Cardiac fibroblast (primary cell): ENCODE measurements around the gene CHST10.
"Not testable (repeated sequence)": the region's sequence is repeated elsewhere in the genome, so short reads cannot be mapped to it uniquely, and the experiment has no call there.

Source experiments
- DNase-seq, 2 donors: peaks; one replicate each; pipeline versions ENCODE4 v3.0.0 to v3.0.0-alpha.2; 2010; ENCODE audit warnings: low read depth in 2 of 2
- H3K4me3 ChIP-seq, 2 donors: replicated peaks in 1 of 2; 1 replicate in 1 of 2; 2 replicates in 1 of 2; pipeline ENCODE4 v1.5.1; 2011; ENCODE audit warnings: low read depth in 2 of 2, low read length in 2 of 2, mild to moderate bottlenecking in 2 of 2, moderate library complexity in 1 of 2
- TF ChIP-seq, protein P1 (sequence below): IDR thresholded peaks from one replicate; pipeline ENCODE4 v1.5.1; 2011; ENCODE audit warnings: low read depth, mild to moderate bottlenecking, low read length, inconsistent platforms

Gene CHST10, protein sequence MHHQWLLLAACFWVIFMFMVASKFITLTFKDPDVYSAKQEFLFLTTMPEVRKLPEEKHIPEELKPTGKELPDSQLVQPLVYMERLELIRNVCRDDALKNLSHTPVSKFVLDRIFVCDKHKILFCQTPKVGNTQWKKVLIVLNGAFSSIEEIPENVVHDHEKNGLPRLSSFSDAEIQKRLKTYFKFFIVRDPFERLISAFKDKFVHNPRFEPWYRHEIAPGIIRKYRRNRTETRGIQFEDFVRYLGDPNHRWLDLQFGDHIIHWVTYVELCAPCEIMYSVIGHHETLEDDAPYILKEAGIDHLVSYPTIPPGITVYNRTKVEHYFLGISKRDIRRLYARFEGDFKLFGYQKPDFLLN

DNA sequence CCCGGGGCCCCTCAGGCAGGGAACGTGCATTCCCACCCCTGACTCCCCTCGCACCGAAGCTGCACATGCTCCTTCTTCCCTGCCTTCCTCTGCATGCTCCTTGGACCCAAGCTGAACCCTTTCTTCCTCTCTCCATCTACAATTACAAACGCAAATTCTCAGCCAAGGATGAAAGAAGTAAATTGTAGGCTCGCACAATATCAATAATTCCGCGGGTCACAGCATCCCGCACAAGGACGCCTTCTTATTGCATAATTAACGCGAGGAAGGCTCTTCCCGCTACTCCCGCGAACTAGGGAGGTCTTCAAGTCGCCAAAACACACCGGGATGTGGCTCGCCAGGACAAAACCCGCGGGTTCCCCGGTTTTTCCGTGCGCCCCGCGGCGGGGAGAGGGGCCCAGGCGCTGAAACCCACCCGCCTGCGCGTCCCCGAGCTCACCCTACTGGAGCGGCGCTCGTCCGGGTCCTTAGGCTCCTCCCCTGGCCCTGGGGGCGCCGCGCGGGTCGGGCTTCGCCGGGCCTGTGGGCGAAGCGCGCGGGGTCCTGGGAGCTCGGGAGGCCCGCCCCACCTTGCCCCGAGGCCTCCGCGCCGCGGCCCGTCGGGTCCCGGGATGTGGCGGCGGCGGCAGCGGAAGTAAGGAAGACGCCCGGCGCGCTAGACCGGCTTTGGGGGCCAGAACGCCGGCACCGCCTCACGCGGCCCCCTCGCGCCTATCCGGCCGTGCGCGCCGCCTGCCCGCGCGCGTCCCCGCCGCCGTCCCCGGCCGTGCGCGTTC, at the start of gene CHST10:
Gene CHST10, minus strand, starts transcription at position 734 of the 776 bp plus-strand sequence. CDS start 10,993 bp downstream, outside the sequence.
- TF ChIP-seq, protein P1, sequence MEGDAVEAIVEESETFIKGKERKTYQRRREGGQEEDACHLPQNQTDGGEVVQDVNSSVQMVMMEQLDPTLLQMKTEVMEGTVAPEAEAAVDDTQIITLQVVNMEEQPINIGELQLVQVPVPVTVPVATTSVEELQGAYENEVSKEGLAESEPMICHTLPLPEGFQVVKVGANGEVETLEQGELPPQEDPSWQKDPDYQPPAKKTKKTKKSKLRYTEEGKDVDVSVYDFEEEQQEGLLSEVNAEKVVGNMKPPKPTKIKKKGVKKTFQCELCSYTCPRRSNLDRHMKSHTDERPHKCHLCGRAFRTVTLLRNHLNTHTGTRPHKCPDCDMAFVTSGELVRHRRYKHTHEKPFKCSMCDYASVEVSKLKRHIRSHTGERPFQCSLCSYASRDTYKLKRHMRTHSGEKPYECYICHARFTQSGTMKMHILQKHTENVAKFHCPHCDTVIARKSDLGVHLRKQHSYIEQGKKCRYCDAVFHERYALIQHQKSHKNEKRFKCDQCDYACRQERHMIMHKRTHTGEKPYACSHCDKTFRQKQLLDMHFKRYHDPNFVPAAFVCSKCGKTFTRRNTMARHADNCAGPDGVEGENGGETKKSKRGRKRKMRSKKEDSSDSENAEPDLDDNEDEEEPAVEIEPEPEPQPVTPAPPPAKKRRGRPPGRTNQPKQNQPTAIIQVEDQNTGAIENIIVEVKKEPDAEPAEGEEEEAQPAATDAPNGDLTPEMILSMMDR: no peak
- H3K4me3 ChIP-seq: peak within 1 kb of the TSS; percentile 79 to 83
- DNase-seq: peak; percentile 52 to 60

DNA sequence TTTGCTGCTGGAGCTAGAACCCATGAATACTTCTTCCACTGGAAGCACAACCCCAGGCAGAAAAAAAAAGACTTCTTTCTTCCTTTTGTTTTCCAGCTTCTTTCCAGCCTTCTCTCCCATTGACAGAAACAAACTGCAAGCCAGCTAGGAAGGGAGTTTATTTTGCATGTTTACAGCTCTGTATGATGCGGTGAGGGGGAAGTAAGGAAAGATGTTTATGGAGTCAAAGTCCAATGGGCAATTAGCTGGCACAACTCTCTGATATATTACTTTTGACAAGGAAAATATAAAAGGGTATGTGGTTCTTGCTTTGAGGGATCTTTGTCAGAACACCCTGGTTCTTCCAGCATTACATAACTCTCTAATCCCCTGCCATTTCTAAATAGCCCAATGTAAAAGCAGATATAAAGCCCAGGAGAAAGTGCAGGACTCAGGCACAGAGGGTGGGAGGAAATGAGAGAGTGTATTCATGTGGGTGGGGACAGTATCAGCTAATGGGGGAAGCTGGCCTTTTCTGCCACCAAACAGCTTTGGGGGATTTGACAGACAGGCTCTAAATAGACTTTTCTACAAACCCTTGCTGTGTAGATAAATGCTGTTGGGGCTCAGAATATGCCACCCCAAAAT, 43.5 kb upstream of the CHST10 start:
- no peak for DNase-seq
- TF ChIP-seq, protein P1: no peak
- H3K4me3 ChIP-seq: no peak overlapping the region

DNA sequence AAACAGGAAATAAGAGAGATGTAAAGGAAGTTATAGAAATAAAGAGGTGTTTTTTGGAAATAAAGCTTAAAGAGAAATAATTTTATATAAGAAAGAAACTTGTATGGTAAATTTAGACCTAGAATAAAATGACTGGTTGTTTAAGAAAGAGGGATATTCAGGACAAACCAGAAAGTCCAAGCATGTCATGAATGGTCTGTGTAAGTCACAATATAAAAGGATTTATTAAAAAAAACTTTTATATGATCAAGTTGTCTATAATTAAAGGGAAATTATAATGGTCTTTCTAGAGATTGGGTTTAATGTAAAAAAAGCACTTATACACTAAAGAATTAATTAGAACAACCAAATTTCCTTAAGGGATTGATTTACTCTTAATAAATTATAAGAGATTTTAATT, 38.9 kb upstream of the CHST10 start:
- not testable (repeated sequence) for H3K4me3 ChIP-seq
- peak in 1 of 2 donors; percentile 6 for DNase-seq

DNA sequence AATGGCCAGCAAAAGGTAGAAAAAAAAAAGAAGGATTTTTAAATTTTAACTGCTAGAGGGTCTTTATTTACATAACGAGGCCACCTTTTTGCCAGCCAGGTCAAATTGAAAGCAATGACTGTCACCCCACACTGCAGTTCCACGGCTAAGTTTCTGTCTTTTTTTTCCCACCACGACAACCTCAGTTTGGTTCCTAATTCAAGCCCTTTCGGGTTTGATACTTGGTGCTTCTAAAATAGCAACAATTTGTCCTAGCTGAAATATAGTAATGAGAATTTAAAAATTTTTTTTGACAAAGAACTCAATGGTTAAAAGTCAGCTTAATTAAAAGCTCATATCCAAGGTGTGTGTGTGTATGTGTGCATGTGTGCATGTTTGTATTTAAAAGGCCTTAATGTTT, 36.4 kb upstream of the CHST10 start:
- TF ChIP-seq, protein P1: no peak
- DNase-seq: no peak
- no peak overlapping the region for H3K4me3 ChIP-seq

DNA sequence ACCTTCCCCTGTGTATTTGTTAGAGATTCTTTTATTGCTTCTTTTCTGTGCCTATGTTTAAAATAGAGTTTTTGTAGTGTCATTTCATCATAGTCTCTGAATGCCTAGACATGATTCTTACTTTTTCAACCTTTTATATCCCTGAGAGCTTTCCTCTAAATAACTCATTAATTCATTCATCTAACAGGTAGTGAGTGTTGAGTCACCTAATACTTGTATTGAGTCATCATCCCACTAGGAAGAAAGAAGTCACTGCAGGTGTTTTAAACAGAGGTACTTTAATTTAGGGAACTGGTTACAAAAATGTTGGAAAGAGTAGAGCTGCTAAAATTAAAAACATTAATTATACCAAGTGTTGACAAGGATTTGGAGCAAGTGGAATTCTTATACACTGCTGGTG, 34.3 kb upstream of the CHST10 start:
- no peak for DNase-seq
- TF ChIP-seq, protein P1: no peak
- no peak overlapping the region for H3K4me3 ChIP-seq

DNA sequence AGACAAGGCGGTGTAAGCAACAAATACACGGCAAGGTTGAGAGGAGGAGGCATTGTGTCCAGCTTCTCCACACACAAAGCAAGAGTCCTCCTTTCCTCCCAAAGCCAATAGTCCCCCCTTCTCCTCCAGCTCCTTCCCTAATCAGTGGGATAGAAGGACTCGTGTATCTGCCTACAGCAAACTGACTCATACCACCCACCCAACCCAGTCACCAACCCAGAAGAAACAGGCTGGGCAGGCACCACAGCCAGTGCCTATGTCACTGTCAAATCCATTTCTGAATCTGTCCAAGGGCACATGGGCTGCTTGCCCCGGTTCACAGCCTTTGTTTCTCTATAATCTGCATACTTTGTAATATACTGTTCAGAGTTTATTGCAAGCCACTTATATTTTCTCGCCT, 33.6 kb upstream of the CHST10 start:
- TF ChIP-seq, protein P1: no peak
- no peak overlapping the region for H3K4me3 ChIP-seq
- no peak for DNase-seq

DNA sequence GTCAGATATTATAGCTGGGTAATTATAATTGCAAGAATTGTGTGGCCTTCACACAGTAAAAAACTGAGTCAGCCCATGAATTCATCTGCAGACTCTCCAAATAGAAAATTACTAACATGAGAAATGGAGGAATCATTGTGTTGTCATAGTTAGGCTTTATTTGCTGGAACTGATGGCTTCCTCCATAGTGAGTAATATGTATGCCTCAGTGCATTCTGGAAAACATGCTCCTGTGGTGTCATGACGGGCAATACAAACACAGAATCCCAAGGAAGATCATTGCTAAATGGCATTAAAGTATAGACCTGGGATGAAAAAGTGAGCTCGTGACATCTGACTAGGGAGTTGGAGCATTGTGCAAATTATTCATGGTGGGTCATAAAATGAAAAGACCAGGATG, 29.2 kb upstream of the CHST10 start:
- H3K4me3 ChIP-seq: no peak overlapping the region
- TF ChIP-seq, protein P1: no peak
- peak in 1 of 2 donors; percentile 4 for DNase-seq
